Measurements from ENCODE around the gene PTPRC.

The PTPRC gene

GRCh38 chr1:198756470-198756869 lies 117.6 kb downstream of the PTPRC start:
- TF ChIP-seq CTCF (IDR thresholded peaks at IDR 0.05): peak; percentile 56

DNA sequence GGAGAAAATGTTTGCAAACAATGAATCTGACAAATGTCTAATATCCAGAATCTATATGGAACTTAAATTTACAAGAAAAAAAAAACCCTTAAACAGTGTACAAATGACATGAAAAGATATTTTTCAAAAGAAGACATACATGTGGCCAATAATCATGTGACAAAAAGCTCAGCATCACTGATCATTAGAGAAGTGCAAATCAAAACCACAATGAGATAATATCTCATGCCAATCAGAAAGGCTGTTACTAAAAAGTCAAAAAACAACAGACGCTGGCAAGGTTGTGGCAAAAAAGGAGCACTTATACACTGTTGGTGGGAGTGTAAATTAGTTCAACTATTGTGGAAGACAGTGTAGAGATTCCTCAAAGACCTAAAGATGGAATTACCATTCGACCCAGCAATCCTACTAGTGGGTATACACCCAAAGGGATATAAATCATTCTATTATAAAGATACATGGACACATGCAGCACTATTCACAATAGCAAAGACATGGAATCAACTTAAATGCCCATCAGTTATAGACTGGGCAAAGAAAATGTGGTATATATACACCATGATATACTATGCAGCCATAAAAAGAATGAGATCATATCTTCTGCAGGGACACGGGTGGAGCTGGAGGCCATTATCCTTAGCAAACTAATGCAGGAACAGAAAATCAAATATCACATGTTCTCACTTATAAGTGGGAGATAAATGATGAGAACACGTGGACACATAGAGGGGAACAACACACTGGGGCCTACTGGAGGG lies 123.2 kb downstream of the PTPRC start:
- no peak for TF ChIP-seq CTCF (IDR thresholded peaks at IDR 0.05)

- TF ChIP-seq CTCF (IDR thresholded peaks at IDR 0.05): no peak
Observed at GRCh38 chr1:198763298-198763714, 124.5 kb downstream of the PTPRC start.

- no peak for TF ChIP-seq CTCF (IDR thresholded peaks at IDR 0.05)
Observed at GRCh38 chr1:198764748-198765147, 125.9 kb downstream of the PTPRC start.

DNA sequence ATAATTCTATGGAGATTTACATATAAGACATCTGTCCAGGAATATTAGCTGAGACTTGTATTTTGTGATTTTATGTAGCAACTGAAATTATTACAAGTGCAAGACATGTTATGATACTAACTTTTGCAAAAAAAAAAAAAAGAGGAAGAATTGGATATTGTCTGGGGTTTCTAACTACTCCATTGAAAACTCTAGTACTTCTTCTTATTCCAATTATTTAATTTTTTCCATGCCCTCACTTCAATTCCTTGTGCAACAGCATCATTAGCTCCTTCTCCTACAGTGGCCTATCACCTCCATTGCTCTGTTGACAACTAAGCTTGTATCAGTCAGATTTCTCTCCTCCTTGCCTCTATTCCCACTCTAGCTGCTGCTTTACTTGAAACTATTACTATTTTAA lies 126.6 kb downstream of the PTPRC start:
- TF ChIP-seq CTCF (IDR thresholded peaks at IDR 0.05): no peak

DNA sequence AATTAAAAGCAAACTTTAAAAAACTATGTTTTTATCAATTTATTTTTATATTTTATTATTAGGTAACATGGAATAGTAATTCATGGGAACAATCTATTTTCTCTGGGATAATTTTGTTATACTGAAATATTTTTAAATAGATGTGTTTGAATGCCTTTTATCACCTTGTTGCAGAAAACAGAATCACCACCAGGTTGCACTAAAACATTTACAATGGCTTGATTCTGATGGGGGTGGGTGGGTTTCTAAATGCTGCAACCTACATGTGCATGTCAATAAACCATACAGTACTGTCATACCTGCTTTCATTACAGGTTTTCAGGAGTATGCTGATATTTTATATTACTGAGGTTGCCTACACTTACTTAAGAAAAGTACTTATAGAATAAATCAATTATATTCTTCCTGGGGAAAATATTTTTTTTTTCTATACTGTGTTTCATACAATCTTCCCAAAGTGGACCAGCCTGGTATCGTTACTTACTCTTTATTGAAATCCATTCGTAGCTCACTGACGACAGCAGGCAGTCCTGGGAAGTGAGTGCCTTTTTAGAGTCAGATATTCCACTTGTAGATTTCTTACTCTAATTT lies 132.8 kb downstream of the PTPRC start:
- peak; percentile 59 for TF ChIP-seq CTCF (IDR thresholded peaks at IDR 0.05)

- TF ChIP-seq CTCF (IDR thresholded peaks at IDR 0.05): no peak
Observed at GRCh38 chr1:198772626-198773025, 133.8 kb downstream of the PTPRC start.

All from LNCAP (cell line).